ENCODE data around the gene TLCD1.
"Not testable (repeated sequence)": the region's sequence is repeated elsewhere in the genome, so short reads cannot be mapped to it uniquely, and the experiment has no call there.

The TLCD1 gene

GRCh38 chr17:28746611-28747050 is 20.6 kb upstream of the TLCD1 start:
- DNase-seq: no peak

- no peak for DNase-seq
These were observed 19.9 kb upstream of the TLCD1 start for GRCh38 chr17:28745786-28746411.

GRCh38 chr17:28744972-28745785 is 19.1 kb upstream of the TLCD1 start:
- DNase-seq: peak; percentile 58

GRCh38 chr17:28744104-28744971 is 18.3 kb upstream of the TLCD1 start:
- no peak for DNase-seq

- DNase-seq: peak; percentile 77
These were observed 17.4 kb upstream of the TLCD1 start, which contains the start of gene TRAF4 for GRCh38 chr17:28743243-28744103. Gene TRAF4, plus strand, starts transcription at chr17:28744011. Its CDS starts 102 bp downstream, at chr17:28744113.

GRCh38 chr17:28741358-28742349 is 15.6 kb upstream of the TLCD1 start:
- no peak for DNase-seq

GRCh38 chr17:28740406-28741357 is 14.6 kb upstream of the TLCD1 start:
- no peak for DNase-seq

- DNase-seq: no peak
These were observed 12.8 kb upstream of the TLCD1 start for GRCh38 chr17:28738680-28739384.

- no peak for DNase-seq
These were observed 12.0 kb upstream of the TLCD1 start for GRCh38 chr17:28737770-28738679.

- no peak for DNase-seq
These were observed 11.3 kb upstream of the TLCD1 start for GRCh38 chr17:28737316-28737715.

- not testable (repeated sequence) for DNase-seq
These were observed 10.1 kb upstream of the TLCD1 start for GRCh38 chr17:28735913-28736769.

GRCh38 chr17:28735242-28735722 is 9.2 kb upstream of the TLCD1 start:
- DNase-seq: no peak

- DNase-seq: no peak
These were observed 8.7 kb upstream of the TLCD1 start for GRCh38 chr17:28734712-28735241.

GRCh38 chr17:28733346-28733745 is 7.3 kb upstream of the TLCD1 start:
- DNase-seq: no peak

- no peak for DNase-seq
These were observed 3.9 kb upstream of the TLCD1 start for GRCh38 chr17:28729950-28730330.

GRCh38 chr17:28728364-28729200 is 2.5 kb upstream of the TLCD1 start, which contains the start of gene NEK8:
Gene NEK8, plus strand, starts transcription at chr17:28728788. Its CDS starts 26 bp downstream, at chr17:28728814.
- DNase-seq: peak; percentile 84

Data from DMS153 (cell line).